Tibial nerve (tissue), 4 donors: ENCODE results near the gene SYNPO2.

ENCODE experiments used
- EP300 ChIP-seq, 2 donors: sonication (generic); formaldehyde crosslinking; IDR thresholded peaks; one replicate each; pipeline ENCODE4 v1.6.1; 2017; ENCODE audit warnings: antibody characterized with exemption in 2 of 2, mild to moderate bottlenecking in 1 of 2
- POLR2A ChIP-seq, 2 donors: fragments of 450-650 bp; IDR thresholded peaks; one replicate each; pipeline ENCODE4 v1.6.1; 2017; ENCODE audit warnings: antibody characterized with exemption in 2 of 2, mild to moderate bottlenecking in 2 of 2, moderate library complexity in 2 of 2
- TF ChIP-seq, protein P1 (sequence below), 5 experiments: fragments of 200-600 bp in 3 of 5; fragments of 450-650 bp in 2 of 5; sonication (generic) in 3 of 5; IDR thresholded peaks; one replicate each; pipeline ENCODE4 v1.5.1; 2016 to 2019; ENCODE audit warnings: antibody characterized with exemption in 5 of 5, mild to moderate bottlenecking in 3 of 5, moderate library complexity in 2 of 5

DNA sequence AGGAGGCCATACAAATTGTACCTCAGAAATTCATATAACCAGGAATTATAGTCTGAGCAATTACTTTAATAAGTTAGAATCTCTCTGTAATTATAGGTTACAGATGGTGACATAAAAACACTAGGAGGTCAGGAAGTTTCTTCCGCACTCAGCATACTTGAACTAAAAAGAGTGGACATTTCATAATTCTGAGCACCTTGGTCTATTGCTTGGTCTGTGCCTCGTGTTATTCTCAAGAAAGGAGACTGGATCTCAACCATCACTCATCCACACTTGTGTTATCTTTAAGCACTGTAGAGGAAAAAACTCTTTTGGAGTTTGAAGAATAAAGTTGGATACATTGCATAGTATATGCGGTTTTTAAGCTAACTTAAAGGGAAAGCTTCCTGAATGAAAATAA lies 91.1 kb downstream of the SYNPO2 start:
- TF ChIP-seq, protein P1, sequence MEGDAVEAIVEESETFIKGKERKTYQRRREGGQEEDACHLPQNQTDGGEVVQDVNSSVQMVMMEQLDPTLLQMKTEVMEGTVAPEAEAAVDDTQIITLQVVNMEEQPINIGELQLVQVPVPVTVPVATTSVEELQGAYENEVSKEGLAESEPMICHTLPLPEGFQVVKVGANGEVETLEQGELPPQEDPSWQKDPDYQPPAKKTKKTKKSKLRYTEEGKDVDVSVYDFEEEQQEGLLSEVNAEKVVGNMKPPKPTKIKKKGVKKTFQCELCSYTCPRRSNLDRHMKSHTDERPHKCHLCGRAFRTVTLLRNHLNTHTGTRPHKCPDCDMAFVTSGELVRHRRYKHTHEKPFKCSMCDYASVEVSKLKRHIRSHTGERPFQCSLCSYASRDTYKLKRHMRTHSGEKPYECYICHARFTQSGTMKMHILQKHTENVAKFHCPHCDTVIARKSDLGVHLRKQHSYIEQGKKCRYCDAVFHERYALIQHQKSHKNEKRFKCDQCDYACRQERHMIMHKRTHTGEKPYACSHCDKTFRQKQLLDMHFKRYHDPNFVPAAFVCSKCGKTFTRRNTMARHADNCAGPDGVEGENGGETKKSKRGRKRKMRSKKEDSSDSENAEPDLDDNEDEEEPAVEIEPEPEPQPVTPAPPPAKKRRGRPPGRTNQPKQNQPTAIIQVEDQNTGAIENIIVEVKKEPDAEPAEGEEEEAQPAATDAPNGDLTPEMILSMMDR (IDR thresholded peaks at IDR 0.05), result no peak
- TF ChIP-seq POLR2A (IDR thresholded peaks at IDR 0.05) (no peak), EP300 (IDR thresholded peaks at IDR 0.05) (no peak)
